A673 (cell line): ENCODE results near the gene NEK7. TPM values are rescaled to one million over a fixed set of nuclear protein-coding genes. Genes with fewer than 3 reads are reported as not detected.

Experiments
- BruUV-seq: library from RNA; stranded (reverse); fragments of 400-500 nt; replicated peaks from 2 replicates; lab custom pipeline; 2021; lab: Mats Ljungman, UMichigan
- CTCF ChIA-PET: fragments of 300-600 bp; sonication (Branson Sonifier 250); formaldehyde crosslinking; loops from one replicate; lab custom pipeline; 2022; ENCODE audit warnings: antibody characterized with exemption; lab: Charles Lee
- POLR2A ChIA-PET: fragments of 300-600 bp; sonication (Branson Sonifier 250); formaldehyde crosslinking; loops from one replicate; lab custom pipeline; 2022; ENCODE audit warnings: antibody characterized with exemption; ENCODE audit not compliant: low non-redundant PET; lab: Charles Lee
- DNase-seq: peaks from one replicate; pipeline ENCODE4 v3.0.0-alpha.2; 2015; ENCODE audit warnings: low spot score
- H3K27ac ChIP-seq: fragments of 200-600 bp; sonication (generic); 2 replicates; pipeline ENCODE4 v1.5.1; 2016; ENCODE audit warnings: mixed run types, low read depth, mild to moderate bottlenecking, mixed read lengths, antibody characterized with exemption, low read length; ENCODE audit not compliant: poor library complexity, severe bottlenecking
- H3K27me3 ChIP-seq: fragments of 200-600 bp; sonication (generic); replicated peaks from 2 replicates; pipeline ENCODE4 v1.6.1; 2017; ENCODE audit warnings: mixed run types, low read depth, mild to moderate bottlenecking, mixed read lengths, antibody characterized with exemption, low read length; ENCODE audit not compliant: insufficient read depth, poor library complexity
- H3K36me3 ChIP-seq: fragments of 200-600 bp; sonication (generic); 2 replicates; pipeline ENCODE4 v1.6.1; 2016; ENCODE audit warnings: mixed run types, mild to moderate bottlenecking, mixed read lengths, antibody characterized with exemption, low read length; ENCODE audit not compliant: insufficient read depth, poor library complexity, severe bottlenecking
- H3K4me1 ChIP-seq: fragments of 200-600 bp; sonication (generic); 2 replicates; pipeline ENCODE4 v1.6.1; 2017; ENCODE audit warnings: mixed run types, mild to moderate bottlenecking, mixed read lengths, antibody characterized with exemption, low read length; ENCODE audit not compliant: insufficient read depth, poor library complexity, severe bottlenecking
- H3K4me3 ChIP-seq: fragments of 200-600 bp; sonication (generic); 2 replicates; pipeline ENCODE4 v1.5.1; 2016; ENCODE audit warnings: low read depth, mixed run types, mild to moderate bottlenecking, mixed read lengths, low read length; ENCODE audit not compliant: poor library complexity, severe bottlenecking
- H3K9me3 ChIP-seq: fragments of 200-600 bp; sonication (generic); 2 replicates; pipeline ENCODE4 v1.6.1; 2016; ENCODE audit warnings: mixed run types, low read depth, mild to moderate bottlenecking, mixed read lengths, antibody characterized with exemption, low read length; ENCODE audit not compliant: poor library complexity, severe bottlenecking
- EZH2 ChIP-seq: fragments of 200-600 bp; sonication (generic); IDR thresholded peaks from 2 replicates; pipeline ENCODE4 v1.6.1; 2017; ENCODE audit warnings: borderline replicate concordance, low read depth, mild to moderate bottlenecking, mixed read lengths, antibody characterized with exemption, low read length; ENCODE audit not compliant: poor library complexity, severe bottlenecking
- intact Hi-C: fragments of 100-400 bp; cut with micrococcal nuclease; formaldehyde crosslinking; loops from one replicate; pipeline ENCODE4 v1.10.0; 2022; ENCODE audit not compliant: unreplicated experiment
- total RNA-seq: library from RNA; stranded (reverse); gene quantifications from 2 replicates; pipeline ENCODE4 v1.2.3, GENCODE V29; 2021
- TF ChIP-seq, protein P1 (sequence below): fragments of 300-800, 200-600 bp; sonication (generic); conservative IDR thresholded peaks from 2 replicates; pipeline ENCODE4 v1.5.1; 2017; ENCODE audit warnings: low read depth, mild to moderate bottlenecking, antibody characterized with exemption, low read length, moderate library complexity, mixed read lengths

The NEK7 gene
- total RNA-seq, 1 experiment from 2014 or later, result 18.6 TPM

DNA sequence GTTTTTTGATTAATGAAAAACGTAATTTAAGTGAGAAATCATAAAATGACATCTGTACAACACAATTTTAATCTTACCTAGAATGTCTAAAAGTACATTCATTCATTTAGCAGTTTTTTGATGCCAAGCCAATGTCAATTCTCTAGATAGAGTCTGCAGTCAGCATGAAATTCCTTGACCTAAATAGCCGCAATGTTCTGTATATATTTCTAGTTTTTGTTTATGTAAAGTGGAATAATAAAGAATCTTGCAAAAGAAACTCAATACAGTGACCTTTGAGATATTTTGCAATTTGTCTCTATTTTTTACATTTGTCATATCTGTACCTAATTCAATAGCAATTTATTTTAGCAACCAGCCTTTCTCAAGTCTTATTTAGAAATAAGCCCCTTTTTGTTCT is 207.7 kb downstream of the NEK7 start:
- POLR2A ChIA-PET, result no interaction called here
- intact Hi-C loops, result loop anchor here (10.0 kb wide), 1 partner anchor 320 kb away; no protein-coding TSS in a partner anchor
- CTCF ChIA-PET, result no interaction called here
- no peaks in the 10 kb centered on the region for H3K4me1 ChIP-seq
- BruUV-seq, result no TSS peak
- H3K4me3 ChIP-seq, result no peak overlapping the region
- TF ChIP-seq, protein P1, sequence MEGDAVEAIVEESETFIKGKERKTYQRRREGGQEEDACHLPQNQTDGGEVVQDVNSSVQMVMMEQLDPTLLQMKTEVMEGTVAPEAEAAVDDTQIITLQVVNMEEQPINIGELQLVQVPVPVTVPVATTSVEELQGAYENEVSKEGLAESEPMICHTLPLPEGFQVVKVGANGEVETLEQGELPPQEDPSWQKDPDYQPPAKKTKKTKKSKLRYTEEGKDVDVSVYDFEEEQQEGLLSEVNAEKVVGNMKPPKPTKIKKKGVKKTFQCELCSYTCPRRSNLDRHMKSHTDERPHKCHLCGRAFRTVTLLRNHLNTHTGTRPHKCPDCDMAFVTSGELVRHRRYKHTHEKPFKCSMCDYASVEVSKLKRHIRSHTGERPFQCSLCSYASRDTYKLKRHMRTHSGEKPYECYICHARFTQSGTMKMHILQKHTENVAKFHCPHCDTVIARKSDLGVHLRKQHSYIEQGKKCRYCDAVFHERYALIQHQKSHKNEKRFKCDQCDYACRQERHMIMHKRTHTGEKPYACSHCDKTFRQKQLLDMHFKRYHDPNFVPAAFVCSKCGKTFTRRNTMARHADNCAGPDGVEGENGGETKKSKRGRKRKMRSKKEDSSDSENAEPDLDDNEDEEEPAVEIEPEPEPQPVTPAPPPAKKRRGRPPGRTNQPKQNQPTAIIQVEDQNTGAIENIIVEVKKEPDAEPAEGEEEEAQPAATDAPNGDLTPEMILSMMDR, result no peak
- H3K27me3 ChIP-seq, result no peaks in the 10 kb centered on the region
- no peak for DNase-seq
- no peaks in the 10 kb centered on the region for H3K36me3 ChIP-seq
- no peaks in the 10 kb centered on the region for H3K9me3 ChIP-seq
- H3K27ac ChIP-seq, result no peak overlapping the region

DNA sequence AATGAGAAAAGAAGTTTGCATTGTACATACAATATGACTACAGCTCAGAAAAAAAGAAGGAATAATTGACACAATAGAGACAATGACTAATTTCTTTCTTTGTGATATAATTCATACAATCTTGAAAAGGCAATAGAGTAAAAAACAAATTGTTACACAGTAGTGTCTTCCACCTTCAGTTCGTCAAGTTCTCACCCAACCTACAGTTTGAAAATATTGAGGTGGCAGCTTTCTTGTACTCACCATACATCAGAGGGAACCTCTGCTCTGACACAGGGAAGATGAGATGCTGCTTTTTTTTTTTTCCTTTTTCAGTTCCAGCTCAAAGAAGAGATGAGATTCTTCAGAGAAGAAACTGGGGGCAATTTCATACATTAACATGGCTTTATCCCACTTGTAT is 210.5 kb downstream of the NEK7 start:
- CTCF ChIA-PET, result no interaction called here
- DNase-seq, result no peak

DNA sequence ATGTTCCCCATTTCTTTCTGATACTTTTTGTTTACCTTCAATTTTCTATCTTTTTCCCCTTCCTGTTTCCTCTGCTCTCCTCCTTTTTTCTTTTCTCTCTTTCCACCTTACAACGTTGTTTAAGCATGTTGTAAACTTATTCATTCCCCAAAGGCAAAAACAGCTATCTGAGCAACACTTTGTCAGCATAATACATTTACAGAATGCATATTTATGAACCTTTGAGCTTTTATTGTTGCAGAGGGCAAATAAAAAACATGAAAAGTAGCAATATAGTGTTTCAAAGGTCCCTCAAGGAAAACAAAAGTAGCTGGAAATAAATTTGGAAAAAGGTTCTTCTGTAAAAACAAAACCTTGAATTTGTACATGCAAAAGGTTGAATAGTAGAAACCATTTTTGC is 214.2 kb downstream of the NEK7 start:
- Histone ChIP-seq H3K27ac (no peak overlapping the region), H3K36me3 (no peaks in the 10 kb centered on the region), H3K9me3 (peaks cover 5% of the 10 kb centered on the region), H3K4me3 (no peak overlapping the region), H3K4me1 (no peaks in the 10 kb centered on the region), H3K27me3 (no peaks in the 10 kb centered on the region)
- CTCF ChIA-PET, result no interaction called here
- BruUV-seq, result no TSS peak
- POLR2A ChIA-PET, result no interaction called here
- intact Hi-C loops, result no loop called here
- TF ChIP-seq, protein P1, result no peak
- TF ChIP-seq EZH2, result no peak
- DNase-seq, result no peak

More for the DNA sequence above, 210.5 kb downstream of the NEK7 start:
- no peaks in the 10 kb centered on the region for H3K27me3 ChIP-seq
- no TSS peak for BruUV-seq
- POLR2A ChIA-PET, result no interaction called here
- intact Hi-C loops, result loop anchor here (10.0 kb wide), 1 partner anchor 318 kb away; no protein-coding TSS in a partner anchor
- H3K4me3 ChIP-seq, result no peak overlapping the region
- H3K4me1 ChIP-seq, result no peaks in the 10 kb centered on the region
- H3K36me3 ChIP-seq, result no peaks in the 10 kb centered on the region
- no peak overlapping the region for H3K27ac ChIP-seq
- no peak for TF ChIP-seq EZH2
- TF ChIP-seq, protein P1, result no peak
- no peaks in the 10 kb centered on the region for H3K9me3 ChIP-seq

Other genes starting within 250 kb of the NEK7 start
- not detected in 2 replicates for gene LHX9, start 239.6 kb upstream of the NEK7 start, total RNA-seq